Measurements from ENCODE around the gene MRPS26.

GRCh38 chr20:3081641-3082040 lies 35.8 kb downstream of the MRPS26 start:
- TF ChIP-seq POLR2A (IDR thresholded peaks at IDR 0.05; ENCODE audit: low read depth, low read length): no peak
- no peak for TF ChIP-seq POLR2AphosphoS5 (IDR thresholded peaks at IDR 0.05; ENCODE audit: low read depth, low read length)

All from GM12892 (cell line).